Activated CD4-positive, alpha-beta memory T cell treated with anti-CD3 and anti-CD28 coated beads for 36 hours (primary cell): Measurements from ENCODE around the gene EIF1. TPM values are rescaled to one million over a fixed set of nuclear protein-coding genes. Genes with fewer than 3 reads are reported as not detected.
A peak's percentile ranks its signal among the peaks of the same experiment; 100 is the strongest.
"Not testable (repeated sequence)": the region's sequence is repeated elsewhere in the genome, so short reads cannot be mapped to it uniquely, and the experiment has no call there.

ENCODE experiments used
- CTCF ChIA-PET: fragments of 350-600 bp; sonication (Branson Sonifier 250); formaldehyde crosslinking; loops from one replicate; lab custom pipeline; 2021; ENCODE audit warnings: antibody characterized with exemption, inconsistent platforms; lab: Charles Lee
- POLR2A ChIA-PET: fragments of 350-600 bp; sonication (Branson Sonifier 250); formaldehyde crosslinking; loops from one replicate; lab custom pipeline; 2021; ENCODE audit warnings: antibody characterized with exemption; lab: Charles Lee
- DNase-seq: peaks from one replicate; pipeline ENCODE4 v3.0.0-alpha.2; 2020
- H3K27ac Mint-ChIP-seq: one replicate; pipeline ENCODE4 v1.8.0; 2021; ENCODE audit warnings: mixed read lengths
- H3K27me3 Mint-ChIP-seq: one replicate; pipeline ENCODE4 v1.8.0; 2021; ENCODE audit warnings: mixed read lengths
- H3K36me3 Mint-ChIP-seq: one replicate; pipeline ENCODE4 v1.8.0; 2021; ENCODE audit warnings: mixed read lengths
- H3K4me1 Mint-ChIP-seq: one replicate; pipeline ENCODE4 v1.8.0; 2021; ENCODE audit warnings: low read depth, mixed read lengths
- H3K4me3 Mint-ChIP-seq: one replicate; pipeline ENCODE4 v1.8.0; 2021; ENCODE audit warnings: mild to moderate bottlenecking, mixed read lengths
- H3K9me3 Mint-ChIP-seq: one replicate; pipeline ENCODE4 v1.8.0; 2021; ENCODE audit warnings: mixed read lengths
- intact Hi-C: fragments of 100-400 bp; cut with micrococcal nuclease; formaldehyde crosslinking; loops from one replicate; pipeline ENCODE4 v1.15.1; 2023
- total RNA-seq, 2 experiments: library from RNA; stranded (reverse); gene quantifications; one replicate each; pipeline ENCODE4 v1.2.3, GENCODE V29; 2021

The EIF1 gene
- total RNA-seq, 2 experiments from 2014 or later, result 1,052 to 1,072 TPM

DNA sequence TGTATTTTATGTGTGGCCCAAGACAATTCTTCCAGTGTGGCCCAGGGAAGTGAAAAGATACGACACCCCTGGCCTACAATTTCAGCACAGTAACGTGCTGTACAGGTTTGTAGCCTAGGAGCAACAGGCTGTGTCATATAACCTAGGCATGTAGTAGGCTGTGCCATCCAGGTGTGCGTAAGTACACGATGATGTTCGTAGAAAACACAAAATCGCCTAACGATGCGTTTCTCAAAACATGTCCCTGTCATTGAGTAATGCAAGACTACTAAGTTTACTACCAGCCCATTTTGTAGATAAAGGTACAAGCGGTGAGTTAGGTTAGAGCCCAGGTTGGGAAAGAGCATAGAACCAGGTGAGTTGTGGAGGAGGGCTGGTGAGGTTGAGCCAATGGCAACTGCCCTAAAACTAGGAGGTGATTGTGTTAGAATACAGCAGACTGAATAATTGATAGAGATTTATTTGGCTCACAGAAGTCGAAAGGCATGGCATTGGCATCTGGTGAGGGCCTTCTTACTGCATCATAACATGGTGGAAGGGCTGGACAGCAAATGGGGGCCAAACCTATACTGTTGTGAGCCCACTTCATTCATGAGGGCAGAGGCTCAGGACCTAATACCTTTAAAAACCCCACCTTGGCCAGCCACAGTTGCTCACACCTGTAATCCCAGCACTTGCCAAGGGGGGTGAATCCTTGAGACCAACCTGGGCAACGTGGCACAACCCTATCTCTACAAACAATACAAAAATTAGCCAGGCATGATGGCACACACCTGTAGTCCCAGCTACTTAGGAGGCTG is 4.2 kb downstream of the EIF1 start:
- CTCF ChIA-PET, result interaction anchor here (0.6 to 9.4 kb wide), 5 partner anchors 14 to 1840 kb away, joined by 3 to 197 read pairs (median 3); no protein-coding TSS in a partner anchor
- Mint-ChIP-seq H3K4me1 (peaks cover 35% of the 10 kb centered on the region), H3K36me3 (peaks cover 49% of the 10 kb centered on the region), H3K4me3 (no peak overlapping the region), H3K9me3 (no peaks in the 10 kb centered on the region), H3K27me3 (no peaks in the 10 kb centered on the region), H3K27ac (no peak overlapping the region)
- POLR2A ChIA-PET, result interaction anchor here (0.7 to 6.4 kb wide), 4 partner anchors 14 to 907 kb away, joined by 3 to 184 read pairs (median 48); no protein-coding TSS in a partner anchor
- intact Hi-C loops, result no loop called here
- DNase-seq, result no peak

GRCh38 chr17:41695134-41695661 is 6.5 kb downstream of the EIF1 start:
- Mint-ChIP-seq H3K36me3 (peaks cover 33% of the 10 kb centered on the region), H3K27ac (peak overlapping the region; percentile 9)
- CTCF ChIA-PET, result interaction anchor here (0.5 to 9.4 kb wide), 25 partner anchors 11 to 1158 kb away, joined by 3 to 197 read pairs (median 7); partner anchors contain the start of genes GAST, JUP, KLHL10 and P3H4

GRCh38 chr17:41695954-41696757 is 7.5 kb downstream of the EIF1 start:
- H3K4me1 Mint-ChIP-seq, result peaks cover 22% of the 10 kb centered on the region
- DNase-seq, result peak; percentile 79
- ChIA-PET CTCF (interaction anchor here (0.5 to 9.4 kb wide), 28 partner anchors 10 to 1159 kb away, joined by 3 to 197 read pairs (median 4); partner anchors contain the start of genes GAST, JUP, KLHL10 and P3H4), POLR2A (interaction anchor here (0.9 to 1.4 kb wide), 3 partner anchors 17 to 234 kb away, joined by 3 to 5 read pairs (median 4); partner anchors contain the start of gene ODAD4)
- no peaks in the 10 kb centered on the region for H3K9me3 Mint-ChIP-seq
- no peak overlapping the region for H3K27ac Mint-ChIP-seq
- intact Hi-C loops, result no loop called here
- peaks cover 24% of the 10 kb centered on the region for H3K36me3 Mint-ChIP-seq
- no peaks in the 10 kb centered on the region for H3K27me3 Mint-ChIP-seq
- no peak overlapping the region for H3K4me3 Mint-ChIP-seq

More at GRCh38 chr17:41695134-41695661, 6.5 kb downstream of the EIF1 start:
- peaks cover 28% of the 10 kb centered on the region for H3K4me1 Mint-ChIP-seq
- no peaks in the 10 kb centered on the region for H3K9me3 Mint-ChIP-seq
- POLR2A ChIA-PET, result interaction anchor here (1.4 kb wide), 2 partner anchors 16 to 32 kb away, joined by 4 to 5 read pairs; no protein-coding TSS in a partner anchor
- intact Hi-C loops, result no loop called here
- no peak for DNase-seq
- H3K27me3 Mint-ChIP-seq, result no peaks in the 10 kb centered on the region
- H3K4me3 Mint-ChIP-seq, result no peak overlapping the region

- POLR2A ChIA-PET, result interaction anchor here (1.1 kb wide), 1 partner anchor 9 kb away, joined by 3 read pairs; the partner anchor contains the start of gene EIF1
- peaks cover 12% of the 10 kb centered on the region for H3K36me3 Mint-ChIP-seq
- no peak for DNase-seq
- intact Hi-C loops, result no loop called here
- no peaks in the 10 kb centered on the region for H3K9me3 Mint-ChIP-seq
- no peak overlapping the region for H3K4me3 Mint-ChIP-seq
- CTCF ChIA-PET, result no interaction called here
- H3K27ac Mint-ChIP-seq, result no peak overlapping the region
- peaks cover 11% of the 10 kb centered on the region for H3K4me1 Mint-ChIP-seq
- H3K27me3 Mint-ChIP-seq, result no peaks in the 10 kb centered on the region
These were observed 8.7 kb downstream of the EIF1 start for GRCh38 chr17:41697122-41697962.

GRCh38 chr17:41700843-41701242 is 12.2 kb downstream of the EIF1 start:
- H3K27ac Mint-ChIP-seq, DNase-seq, H3K9me3 Mint-ChIP-seq, H3K36me3 Mint-ChIP-seq, H3K4me1 Mint-ChIP-seq, POLR2A ChIA-PET, intact Hi-C loops, H3K27me3 Mint-ChIP-seq, H3K4me3 Mint-ChIP-seq: not testable (repeated sequence)
- CTCF ChIA-PET, result interaction anchor here (0.8 kb wide), 1 partner anchor 111 kb away, joined by 3 read pairs; the partner anchor contains the start of gene P3H4

GRCh38 chr17:41702712-41703111 is 14.0 kb downstream of the EIF1 start:
- intact Hi-C loops, result no loop called here
- H3K9me3 Mint-ChIP-seq, result no peaks in the 10 kb centered on the region
- H3K4me1 Mint-ChIP-seq, result no peaks in the 10 kb centered on the region
- H3K4me3 Mint-ChIP-seq, result no peak overlapping the region
- no peak for DNase-seq
- no peaks in the 10 kb centered on the region for H3K27me3 Mint-ChIP-seq
- POLR2A ChIA-PET, result no interaction called here
- CTCF ChIA-PET, result no interaction called here
- H3K36me3 Mint-ChIP-seq, result no peaks in the 10 kb centered on the region
- no peak overlapping the region for H3K27ac Mint-ChIP-seq

- no peaks in the 10 kb centered on the region for H3K4me1 Mint-ChIP-seq
- H3K27me3 Mint-ChIP-seq, result peaks cover 1% of the 10 kb centered on the region
- no peak overlapping the region for H3K4me3 Mint-ChIP-seq
- no peak overlapping the region for H3K27ac Mint-ChIP-seq
- POLR2A ChIA-PET, result interaction anchor here (0.6 kb wide), 1 partner anchor 182 kb away, joined by 4 read pairs; no protein-coding TSS in a partner anchor
- no peak for DNase-seq
- intact Hi-C loops, result no loop called here
- no peaks in the 10 kb centered on the region for H3K36me3 Mint-ChIP-seq
- no peaks in the 10 kb centered on the region for H3K9me3 Mint-ChIP-seq
- CTCF ChIA-PET, result interaction anchor here (5.4 kb wide), 1 partner anchor 10 kb away, joined by 36 read pairs; no protein-coding TSS in a partner anchor
These were observed 16.7 kb downstream of the EIF1 start for GRCh38 chr17:41705271-41705991.

GRCh38 chr17:41707803-41708669 is 19.4 kb downstream of the EIF1 start:
- Mint-ChIP-seq H3K4me1 (peaks cover 4% of the 10 kb centered on the region), H3K27ac (no peak overlapping the region), H3K4me3 (no peak overlapping the region), H3K27me3 (peaks cover 9% of the 10 kb centered on the region), H3K36me3 (no peaks in the 10 kb centered on the region), H3K9me3 (no peaks in the 10 kb centered on the region)
- ChIA-PET CTCF (interaction anchor here (0.9 to 5.4 kb wide), 2 partner anchors 12 to 59 kb away, joined by 3 to 36 read pairs; no protein-coding TSS in a partner anchor), POLR2A (interaction anchor here (0.9 to 1.0 kb wide), 2 partner anchors 10 to 18 kb away, joined by 3 to 5 read pairs; no protein-coding TSS in a partner anchor)
- no peak for DNase-seq
- intact Hi-C loops, result no loop called here

DNA sequence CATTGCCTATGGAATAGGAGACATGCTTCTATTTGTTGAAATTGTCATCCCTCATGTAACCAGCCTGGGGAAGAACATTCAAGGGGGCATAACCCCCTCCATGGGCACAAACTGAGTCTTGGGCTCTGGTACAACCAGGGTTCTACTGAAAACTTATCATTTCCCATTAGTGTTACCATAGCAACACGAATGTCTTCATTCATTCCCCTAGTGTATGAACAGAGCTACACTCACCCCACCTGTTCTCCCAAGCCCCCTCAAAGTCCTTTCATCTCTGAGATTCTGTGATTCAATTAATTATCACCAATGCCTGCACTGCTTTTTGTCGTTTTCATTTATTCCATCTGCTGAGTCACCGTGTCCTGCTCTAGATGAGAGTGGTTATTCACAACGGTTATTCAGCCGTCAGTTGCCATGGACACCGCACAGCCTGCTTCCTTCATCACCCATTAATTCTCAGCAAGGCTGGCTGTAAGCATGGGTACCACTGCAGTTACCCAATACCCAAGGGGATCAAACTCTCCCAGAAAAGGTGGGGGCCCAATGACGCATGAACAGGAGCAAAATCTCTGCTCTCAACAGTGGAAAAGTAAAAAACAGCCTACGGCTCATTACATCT is 21.9 kb downstream of the EIF1 start:
- ChIA-PET POLR2A (no interaction called here), CTCF (interaction anchor here (1.6 kb wide), 1 partner anchor 15 kb away, joined by 9 read pairs; no protein-coding TSS in a partner anchor)
- peaks cover 4% of the 10 kb centered on the region for H3K4me1 Mint-ChIP-seq
- DNase-seq, result peak; percentile 58
- intact Hi-C loops, result no loop called here
- H3K36me3 Mint-ChIP-seq, result no peaks in the 10 kb centered on the region
- no peak overlapping the region for H3K27ac Mint-ChIP-seq
- peaks cover 9% of the 10 kb centered on the region for H3K27me3 Mint-ChIP-seq
- no peaks in the 10 kb centered on the region for H3K9me3 Mint-ChIP-seq
- no peak overlapping the region for H3K4me3 Mint-ChIP-seq
